ENCODE data around the gene HERC2.
"Not testable (repeated sequence)": the region's sequence is repeated elsewhere in the genome, so short reads cannot be mapped to it uniquely, and the experiment has no call there.

HERC2 gene

GRCh38 chr15:28221696-28222095 is 100.3 kb downstream of the HERC2 start:
- not testable (repeated sequence) for DNase-seq (ENCODE audit: low read depth in 2 of 2)

- DNase-seq (ENCODE audit: low read depth in 2 of 2): no peak
Measured at GRCh38 chr15:28219116-28219515, 102.9 kb downstream of the HERC2 start.

GRCh38 chr15:28216946-28217546 is 104.9 kb downstream of the HERC2 start:
- DNase-seq (ENCODE audit: low read depth in 2 of 2): not testable (repeated sequence)

- DNase-seq (ENCODE audit: low read depth in 2 of 2): not testable (repeated sequence)
Measured at GRCh38 chr15:28215521-28215920, 106.5 kb downstream of the HERC2 start.

GRCh38 chr15:28214006-28214790 is 107.8 kb downstream of the HERC2 start:
- DNase-seq (ENCODE audit: low read depth in 2 of 2): not testable (repeated sequence)

GRCh38 chr15:28213393-28213792 is 108.6 kb downstream of the HERC2 start:
- DNase-seq (ENCODE audit: low read depth in 2 of 2): not testable (repeated sequence)

GRCh38 chr15:28208583-28208982 is 113.4 kb downstream of the HERC2 start:
- DNase-seq (ENCODE audit: low read depth in 2 of 2): no peak

- not testable (repeated sequence) for DNase-seq (ENCODE audit: low read depth in 2 of 2)
Measured at GRCh38 chr15:28205640-28206039, 116.3 kb downstream of the HERC2 start.

GRCh38 chr15:28203055-28203828 is 118.7 kb downstream of the HERC2 start:
- DNase-seq (ENCODE audit: low read depth in 2 of 2): not testable (repeated sequence)

- DNase-seq (ENCODE audit: low read depth in 2 of 2): not testable (repeated sequence)
Measured at GRCh38 chr15:28202124-28202523, 119.9 kb downstream of the HERC2 start.

GRCh38 chr15:28198215-28198614 is 123.8 kb downstream of the HERC2 start:
- not testable (repeated sequence) for DNase-seq (ENCODE audit: low read depth in 2 of 2)

- DNase-seq (ENCODE audit: low read depth in 2 of 2): not testable (repeated sequence)
Measured at GRCh38 chr15:28197694-28198093, 124.3 kb downstream of the HERC2 start.

- not testable (repeated sequence) for DNase-seq (ENCODE audit: low read depth in 2 of 2)
Measured at GRCh38 chr15:28196581-28196980, 125.4 kb downstream of the HERC2 start.

- DNase-seq (ENCODE audit: low read depth in 2 of 2): no peak
Measured at GRCh38 chr15:28192772-28193171, 129.2 kb downstream of the HERC2 start.

- DNase-seq (ENCODE audit: low read depth in 2 of 2): no peak
Measured at GRCh38 chr15:28191832-28192231, 130.1 kb downstream of the HERC2 start.

GRCh38 chr15:28190391-28191174 is 131.4 kb downstream of the HERC2 start:
- no peak for DNase-seq (ENCODE audit: low read depth in 2 of 2)

- no peak for DNase-seq (ENCODE audit: low read depth in 2 of 2)
Measured at GRCh38 chr15:28185148-28185895, 136.7 kb downstream of the HERC2 start.

GRCh38 chr15:28184166-28184565 is 137.8 kb downstream of the HERC2 start:
- DNase-seq (ENCODE audit: low read depth in 2 of 2): no peak

- no peak for DNase-seq (ENCODE audit: low read depth in 2 of 2)
Measured at GRCh38 chr15:28182731-28183130, 139.2 kb downstream of the HERC2 start.

GRCh38 chr15:28182216-28182615 is 139.8 kb downstream of the HERC2 start:
- DNase-seq (ENCODE audit: low read depth in 2 of 2): no peak

- DNase-seq (ENCODE audit: low read depth in 2 of 2): no peak
Measured at GRCh38 chr15:28181366-28181765, 140.6 kb downstream of the HERC2 start.

All from stimulated activated CD8-positive, alpha-beta memory T cell treated with anti-CD3 and anti-CD28 coated beads, Interleukin-7, amount 100 ng/mL, for 1 hour (primary cell).